Keratinocyte (primary cell): ENCODE measurements around the gene ERG. TPM values are rescaled to one million over a fixed set of nuclear protein-coding genes. Genes with fewer than 3 reads are reported as not detected.
A peak's percentile ranks its signal among the peaks of the same experiment; 100 is the strongest.

ENCODE experiments used
- DNase-seq: peaks from one replicate; pipeline ENCODE4 v3.0.0-alpha.2; 2011; ENCODE audit warnings: low read depth, missing footprints, low spot score
- FAIRE-seq: peaks from 2 replicates; lab custom pipeline; 2011; peaks lifted over from hg19 to GRCh38; lab: Jason Lieb, UNC
- H2AFZ ChIP-seq: 2 replicates; pipeline ENCODE4 v1.6.0; 2012; ENCODE audit warnings: low read length, control low read depth, inconsistent platforms; ENCODE audit not compliant: control insufficient read depth
- H3K27ac ChIP-seq: 2 replicates; pipeline ENCODE4 v1.5.1; 2011; ENCODE audit warnings: low read length; ENCODE audit not compliant: control insufficient read depth, insufficient read depth
- H3K27me3 ChIP-seq: 3 replicates; pipeline ENCODE4 v1.6.0; 2011; ENCODE audit warnings: low read length; ENCODE audit not compliant: control insufficient read depth, insufficient read depth; ENCODE audit errors: extremely low read depth
- H3K36me3 ChIP-seq, 2 experiments: 2 replicates in 1 of 2; 3 replicates in 1 of 2; pipeline ENCODE4 v1.5.1; 2011; ENCODE audit warnings: low read length in 2 of 2, mild to moderate bottlenecking in 1 of 2; ENCODE audit not compliant: control insufficient read depth in 2 of 2, insufficient read depth in 2 of 2; ENCODE audit errors: extremely low read depth in 1 of 2
- H3K4me1 ChIP-seq: 3 replicates; pipeline ENCODE4 v1.5.1; 2011; ENCODE audit warnings: low read length; ENCODE audit not compliant: control insufficient read depth, insufficient read depth; ENCODE audit errors: extremely low read depth
- H3K4me2 ChIP-seq: 3 replicates; pipeline ENCODE4 v1.6.0; 2011; ENCODE audit warnings: low read depth, low read length; ENCODE audit not compliant: control insufficient read depth, insufficient read depth; ENCODE audit errors: extremely low read depth
- H3K4me3 ChIP-seq, 3 experiments: fragments of 200-600 bp in 1 of 3; sonication (generic) in 1 of 3; 2 replicates in 2 of 3; 3 replicates in 1 of 3; pipeline ENCODE4 v1.5.1; 2011 to 2016; ENCODE audit warnings: low read length in 3 of 3, mild to moderate bottlenecking in 3 of 3, control low read depth in 2 of 3, inconsistent platforms in 1 of 3, low read depth in 1 of 3, mixed read lengths in 1 of 3, mixed run types in 1 of 3, moderate library complexity in 1 of 3; ENCODE audit not compliant: control insufficient read depth in 2 of 3, insufficient read depth in 2 of 3; ENCODE audit errors: extremely low read depth in 1 of 3
- H3K79me2 ChIP-seq: 2 replicates; pipeline ENCODE4 v1.6.0; 2012; ENCODE audit warnings: low read length; ENCODE audit not compliant: control insufficient read depth, insufficient read depth
- H3K9ac ChIP-seq: 3 replicates; pipeline ENCODE4 v1.6.0; 2011; ENCODE audit warnings: low read length; ENCODE audit not compliant: control insufficient read depth, insufficient read depth; ENCODE audit errors: extremely low read depth
- H3K9me1 ChIP-seq: 3 replicates; pipeline ENCODE4 v1.6.0; 2011; ENCODE audit warnings: low read length; ENCODE audit not compliant: control insufficient read depth, insufficient read depth; ENCODE audit errors: extremely low read depth
- H3K9me3 ChIP-seq: 2 replicates; pipeline ENCODE4 v1.5.1; 2012; ENCODE audit warnings: low read depth, low read length; ENCODE audit not compliant: control insufficient read depth
- H4K20me1 ChIP-seq: 3 replicates; pipeline ENCODE4 v1.6.0; 2011; ENCODE audit warnings: low read length; ENCODE audit not compliant: control insufficient read depth, insufficient read depth; ENCODE audit errors: extremely low read depth
- EZH2 ChIP-seq: IDR thresholded peaks from one replicate; pipeline ENCODE4 v1.6.1; 2012; ENCODE audit warnings: inconsistent platforms, mild to moderate bottlenecking, low read length, moderate library complexity
- dilution Hi-C: fragments of 300-500 bp; cut with MboI; formaldehyde crosslinking; loops from one replicate; pipeline ENCODE4 v1.7.0; 2020; ENCODE audit warnings: low sequenced_read_pairs; ENCODE audit not compliant: extremely low pct_ligation_motif_present
- polyA plus RNA-seq, 5 experiments: library from polyadenylated mRNA; depleted of rRNA in 3 of 5; stranded (reverse) in 3 of 5; stranded (forward) in 1 of 5; unstranded in 1 of 5; fragments of >200 nt; gene quantifications; 1 replicate in 1 of 5; 2 replicates in 3 of 5; 3 replicates in 1 of 5; pipeline versions ENCODE4 v1.2.1 to v1.2.3, GENCODE V29; 2011 to 2012; ENCODE audit warnings: missing spikeins in 2 of 5, low read depth in 1 of 5, low replicate concordance in 1 of 5
- TF ChIP-seq, protein P1 (sequence below), 3 experiments: IDR thresholded peaks in 1 of 3; conservative IDR thresholded peaks in 1 of 3; optimal IDR thresholded peaks in 1 of 3; 2 replicates in 2 of 3; 3 replicates in 1 of 3; pipeline versions ENCODE3 to v1.5.1; 2011; ENCODE audit warnings: low read length in 3 of 3, mild to moderate bottlenecking in 3 of 3, moderate library complexity in 2 of 3, control low read depth in 1 of 3, inconsistent platforms in 1 of 3; ENCODE audit not compliant: insufficient read depth in 2 of 3; ENCODE audit errors: extremely low read depth in 1 of 3

The ERG gene
- polyA plus RNA-seq, 1 donor (not counting 4 experiments of a cell fraction or from before 2014, with no cell fraction given): 0.08 TPM

DNA sequence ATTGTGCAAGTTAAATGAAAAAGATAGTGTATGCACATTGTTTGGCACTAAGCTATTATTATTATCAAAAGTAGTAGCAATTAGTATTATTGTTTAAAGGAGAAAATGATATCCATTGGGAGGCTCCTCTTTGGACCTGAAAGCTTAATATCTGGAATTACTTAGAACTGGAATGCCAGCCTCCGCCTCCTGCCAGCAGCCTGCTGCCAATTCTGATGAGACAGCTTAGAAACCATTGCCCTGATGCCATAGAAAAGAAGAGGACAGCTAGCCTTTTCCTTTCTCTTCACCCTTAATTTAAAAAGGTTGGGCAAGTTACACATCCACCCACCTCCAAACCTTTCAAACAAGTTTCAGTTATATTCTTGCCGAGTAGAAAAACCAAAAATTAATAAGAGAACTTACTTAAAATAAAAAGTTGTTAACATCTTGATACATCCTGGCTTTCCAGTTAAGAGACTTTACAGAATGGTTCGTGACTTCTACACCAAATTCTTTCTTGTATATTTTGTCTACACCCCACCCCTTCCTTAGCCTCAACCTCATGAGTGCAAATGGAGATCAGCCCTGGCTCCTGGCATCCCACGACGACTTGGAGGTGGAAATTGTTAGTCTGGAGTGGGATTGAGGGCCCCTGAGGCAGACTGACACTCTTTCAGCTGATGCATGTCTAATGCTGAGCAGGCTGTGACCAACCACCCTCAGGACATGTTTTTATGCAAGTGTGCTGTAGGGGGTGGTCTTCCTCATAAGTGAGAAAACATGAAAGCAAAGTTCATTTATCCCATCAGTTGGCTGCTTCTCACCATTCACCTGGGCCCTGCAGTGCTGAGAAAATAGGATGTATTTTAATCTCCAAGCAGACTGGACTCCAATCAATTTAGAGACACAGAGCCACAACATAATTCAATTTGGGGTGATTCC is 120.8 kb downstream of the ERG start:
- FAIRE-seq: no peak
- no peak overlapping the region for H3K4me3 ChIP-seq
- dilution Hi-C loops: no loop called here
- no peaks in the 10 kb centered on the region for H3K9me3 ChIP-seq
- H3K27ac ChIP-seq: no peak overlapping the region
- TF ChIP-seq, protein P1, sequence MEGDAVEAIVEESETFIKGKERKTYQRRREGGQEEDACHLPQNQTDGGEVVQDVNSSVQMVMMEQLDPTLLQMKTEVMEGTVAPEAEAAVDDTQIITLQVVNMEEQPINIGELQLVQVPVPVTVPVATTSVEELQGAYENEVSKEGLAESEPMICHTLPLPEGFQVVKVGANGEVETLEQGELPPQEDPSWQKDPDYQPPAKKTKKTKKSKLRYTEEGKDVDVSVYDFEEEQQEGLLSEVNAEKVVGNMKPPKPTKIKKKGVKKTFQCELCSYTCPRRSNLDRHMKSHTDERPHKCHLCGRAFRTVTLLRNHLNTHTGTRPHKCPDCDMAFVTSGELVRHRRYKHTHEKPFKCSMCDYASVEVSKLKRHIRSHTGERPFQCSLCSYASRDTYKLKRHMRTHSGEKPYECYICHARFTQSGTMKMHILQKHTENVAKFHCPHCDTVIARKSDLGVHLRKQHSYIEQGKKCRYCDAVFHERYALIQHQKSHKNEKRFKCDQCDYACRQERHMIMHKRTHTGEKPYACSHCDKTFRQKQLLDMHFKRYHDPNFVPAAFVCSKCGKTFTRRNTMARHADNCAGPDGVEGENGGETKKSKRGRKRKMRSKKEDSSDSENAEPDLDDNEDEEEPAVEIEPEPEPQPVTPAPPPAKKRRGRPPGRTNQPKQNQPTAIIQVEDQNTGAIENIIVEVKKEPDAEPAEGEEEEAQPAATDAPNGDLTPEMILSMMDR (optimal IDR thresholded peaks at IDR 0.05 in 1 of 3, IDR thresholded peaks at IDR 0.05 in 1 of 3, conservative IDR thresholded peaks at IDR 0.05 in 1 of 3; ENCODE audit: extremely low read depth in 1 of 3, insufficient read depth in 2 of 3, low read length in 3 of 3): peak; percentile 14 to 28 (median 19)
- TF ChIP-seq EZH2: no peak
- H3K79me2 ChIP-seq: no peaks in the 10 kb centered on the region
- H3K9ac ChIP-seq: no peak overlapping the region
- no peak for DNase-seq
- no peak overlapping the region for H2AFZ ChIP-seq
- H3K9me1 ChIP-seq: no peaks in the 10 kb centered on the region
- no peaks in the 10 kb centered on the region for H3K36me3 ChIP-seq
- H3K4me2 ChIP-seq: no peak overlapping the region
- no peaks in the 10 kb centered on the region for H3K27me3 ChIP-seq
- H3K4me1 ChIP-seq: peaks cover 2% of the 10 kb centered on the region
- no peaks in the 10 kb centered on the region for H4K20me1 ChIP-seq

DNA sequence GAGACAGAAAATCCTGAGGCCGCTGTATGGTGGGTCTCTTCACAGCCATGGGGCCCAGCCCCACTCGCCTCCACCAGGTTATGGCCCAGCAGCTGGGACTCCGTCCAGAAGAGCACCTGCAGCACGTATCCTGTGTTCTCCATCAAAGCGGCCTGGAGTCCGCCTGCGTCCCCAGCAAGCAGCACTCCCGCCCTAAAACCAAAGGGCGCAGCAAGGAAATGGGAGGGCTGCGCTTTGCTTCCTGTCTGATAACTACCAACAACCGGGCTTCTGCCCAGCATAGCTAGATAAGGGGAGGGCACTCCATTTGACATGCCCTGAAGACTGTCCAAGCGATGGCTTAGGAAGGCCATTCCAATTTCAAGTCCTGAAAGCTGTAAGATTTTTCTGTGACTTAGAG is 121.6 kb downstream of the ERG start:
- no peaks in the 10 kb centered on the region for H3K9me1 ChIP-seq
- no peak overlapping the region for H3K27ac ChIP-seq
- peaks cover 2% of the 10 kb centered on the region for H3K4me1 ChIP-seq
- dilution Hi-C loops: no loop called here
- H3K9ac ChIP-seq: no peak overlapping the region
- no peak overlapping the region for H3K4me2 ChIP-seq
- TF ChIP-seq EZH2: no peak
- TF ChIP-seq, protein P1 (optimal IDR thresholded peaks at IDR 0.05 in 1 of 3, IDR thresholded peaks at IDR 0.05 in 1 of 3, conservative IDR thresholded peaks at IDR 0.05 in 1 of 3; ENCODE audit: extremely low read depth in 1 of 3, insufficient read depth in 2 of 3, low read length in 3 of 3): no peak
- H3K36me3 ChIP-seq: no peaks in the 10 kb centered on the region
- no peaks in the 10 kb centered on the region for H3K27me3 ChIP-seq
- H4K20me1 ChIP-seq: no peaks in the 10 kb centered on the region
- H3K4me3 ChIP-seq: no peak overlapping the region
- H3K79me2 ChIP-seq: no peaks in the 10 kb centered on the region
- no peak for DNase-seq
- no peaks in the 10 kb centered on the region for H3K9me3 ChIP-seq
- no peak for FAIRE-seq
- no peak overlapping the region for H2AFZ ChIP-seq
